Measurements from ENCODE around the gene GCH1.

- TF ChIP-seq CTCF (IDR thresholded peaks at IDR 0.05): no peak
- no peak for TF ChIP-seq POLR2A (IDR thresholded peaks at IDR 0.05)
These were observed 87.6 kb downstream of the GCH1 start for GRCh38 chr14:54815016-54815415.

All from right lobe of liver (tissue), 4 donors.